GM15510 (cell line): ENCODE results near the gene FIBCD1.

ENCODE experiments used
- POLR2A ChIP-seq: IDR thresholded peaks from 3 replicates; pipeline ENCODE4 v1.6.1; 2011; ENCODE audit warnings: borderline replicate concordance; ENCODE audit not compliant: insufficient read length; ENCODE audit errors: extremely low read depth

Gene FIBCD1

GRCh38 chr9:130949188-130950038, 10.4 kb upstream of the FIBCD1 start:
- no peak for TF ChIP-seq POLR2A

- no peak for TF ChIP-seq POLR2A
Observed at GRCh38 chr9:130948266-130948665, 9.2 kb upstream of the FIBCD1 start.

- no peak for TF ChIP-seq POLR2A
Observed at GRCh38 chr9:130947618-130948140, 8.6 kb upstream of the FIBCD1 start.

GRCh38 chr9:130946766-130947617, 7.9 kb upstream of the FIBCD1 start:
- no peak for TF ChIP-seq POLR2A

- no peak for TF ChIP-seq POLR2A
Observed at GRCh38 chr9:130945173-130945572, 6.1 kb upstream of the FIBCD1 start.

GRCh38 chr9:130944510-130945058, 5.5 kb upstream of the FIBCD1 start:
- no peak for TF ChIP-seq POLR2A

- TF ChIP-seq POLR2A: no peak
Observed at GRCh38 chr9:130943777-130944176, 4.7 kb upstream of the FIBCD1 start.

- no peak for TF ChIP-seq POLR2A
Observed at GRCh38 chr9:130943221-130943620, 4.2 kb upstream of the FIBCD1 start.

GRCh38 chr9:130942679-130943078, 3.6 kb upstream of the FIBCD1 start:
- TF ChIP-seq POLR2A: no peak

GRCh38 chr9:130942084-130942483, 3.0 kb upstream of the FIBCD1 start:
- TF ChIP-seq POLR2A: no peak

GRCh38 chr9:130940693-130941576, 1.9 kb upstream of the FIBCD1 start:
- TF ChIP-seq POLR2A: no peak

- TF ChIP-seq POLR2A: no peak
Observed at GRCh38 chr9:130940027-130940549, 1.0 kb upstream of the FIBCD1 start.

- TF ChIP-seq POLR2A: no peak
Observed at GRCh38 chr9:130939405-130940026, 469 bp upstream of the FIBCD1 start.
